Measurements from ENCODE around the gene STAC3. TPM values are rescaled to one million over a fixed set of nuclear protein-coding genes. Genes with fewer than 3 reads are reported as not detected.

STAC3 gene
- total RNA-seq, 1 experiment from 2014 or later: 2.8 TPM

DNA sequence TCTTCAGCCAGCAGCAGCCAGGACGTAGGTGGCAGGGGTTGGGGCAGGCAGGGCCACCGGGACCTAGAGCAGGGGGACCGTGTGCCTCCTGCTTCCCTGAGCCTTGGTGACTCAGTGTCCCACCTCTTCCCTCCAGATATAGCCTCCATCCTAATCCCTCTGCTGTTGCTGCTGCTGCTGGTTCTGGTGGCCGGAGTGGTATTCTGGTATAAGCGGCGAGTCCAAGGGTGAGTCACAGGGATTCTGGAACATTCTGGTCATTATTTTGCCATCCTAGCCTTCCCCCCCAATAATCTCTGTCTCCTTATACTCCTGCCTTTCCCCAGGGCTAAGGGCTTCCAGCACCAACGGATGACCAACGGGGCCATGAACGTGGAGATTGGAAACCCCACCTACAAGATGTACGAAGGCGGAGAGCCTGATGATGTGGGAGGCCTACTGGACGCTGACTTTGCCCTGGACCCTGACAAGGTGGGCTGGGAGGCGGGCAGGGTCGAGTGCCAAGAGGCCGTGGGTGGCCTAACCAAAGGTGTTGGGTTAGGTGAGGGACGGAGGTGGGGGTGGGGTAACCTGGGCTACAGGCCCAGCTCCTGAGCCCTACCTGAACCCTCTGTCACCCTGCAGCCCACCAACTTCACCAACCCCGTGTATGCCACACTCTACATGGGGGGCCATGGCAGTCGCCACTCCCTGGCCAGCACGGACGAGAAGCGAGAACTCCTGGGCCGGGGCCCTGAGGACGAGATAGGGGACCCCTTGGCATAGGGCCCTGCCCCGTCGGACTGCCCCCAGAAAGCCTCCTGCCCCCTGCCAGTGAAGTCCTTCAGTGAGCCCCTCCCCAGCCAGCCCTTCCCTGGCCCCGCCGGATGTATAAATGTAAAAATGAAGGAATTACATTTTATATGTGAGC is 38.9 kb downstream of the STAC3 start:
- no peaks in the 10 kb centered on the region for H3K9me3 Mint-ChIP-seq
- H3K56ac ChIP-seq (ENCODE audit: insufficient read length, low read depth, low read length): no peak overlapping the region
- H2BK120ac ChIP-seq (ENCODE audit: low read depth, low read length, poor library complexity, severe bottlenecking): no peak overlapping the region
- H3T11ph ChIP-seq (ENCODE audit: low read length): no peak overlapping the region
- peaks cover 33% of the 10 kb centered on the region for H3K27me3 Mint-ChIP-seq (ENCODE audit: low read depth)
- no peak overlapping the region for H2BK20ac ChIP-seq (ENCODE audit: low read depth, low read length, poor library complexity, severe bottlenecking)
- no peak overlapping the region for H3K9ac ChIP-seq (ENCODE audit: extremely low read depth, insufficient read length, low read length)
- H3K23me2 ChIP-seq (ENCODE audit: insufficient read length, low read depth, low read length, poor library complexity, severe bottlenecking): peaks cover 3% of the 10 kb centered on the region
- H3K4me1 Mint-ChIP-seq: peaks cover 28% of the 10 kb centered on the region in 2 experiments
- no peak overlapping the region for H3K18ac ChIP-seq (ENCODE audit: insufficient read length, low read depth, low read length)
- no peak overlapping the region for H2BK15ac ChIP-seq (ENCODE audit: low read depth, low read length)
- TF ChIP-seq, protein P1, sequence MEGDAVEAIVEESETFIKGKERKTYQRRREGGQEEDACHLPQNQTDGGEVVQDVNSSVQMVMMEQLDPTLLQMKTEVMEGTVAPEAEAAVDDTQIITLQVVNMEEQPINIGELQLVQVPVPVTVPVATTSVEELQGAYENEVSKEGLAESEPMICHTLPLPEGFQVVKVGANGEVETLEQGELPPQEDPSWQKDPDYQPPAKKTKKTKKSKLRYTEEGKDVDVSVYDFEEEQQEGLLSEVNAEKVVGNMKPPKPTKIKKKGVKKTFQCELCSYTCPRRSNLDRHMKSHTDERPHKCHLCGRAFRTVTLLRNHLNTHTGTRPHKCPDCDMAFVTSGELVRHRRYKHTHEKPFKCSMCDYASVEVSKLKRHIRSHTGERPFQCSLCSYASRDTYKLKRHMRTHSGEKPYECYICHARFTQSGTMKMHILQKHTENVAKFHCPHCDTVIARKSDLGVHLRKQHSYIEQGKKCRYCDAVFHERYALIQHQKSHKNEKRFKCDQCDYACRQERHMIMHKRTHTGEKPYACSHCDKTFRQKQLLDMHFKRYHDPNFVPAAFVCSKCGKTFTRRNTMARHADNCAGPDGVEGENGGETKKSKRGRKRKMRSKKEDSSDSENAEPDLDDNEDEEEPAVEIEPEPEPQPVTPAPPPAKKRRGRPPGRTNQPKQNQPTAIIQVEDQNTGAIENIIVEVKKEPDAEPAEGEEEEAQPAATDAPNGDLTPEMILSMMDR (conservative IDR thresholded peaks at IDR 0.05): no peak; the same call in 2 of the 3 replicates
- no peak overlapping the region for H2AFZ ChIP-seq (ENCODE audit: low read length)
- peaks cover 15% of the 10 kb centered on the region for H3K27me3 ChIP-seq (ENCODE audit: insufficient read depth, low read length)
- H3K79me2 ChIP-seq (ENCODE audit: insufficient read depth, low read length): no peaks in the 10 kb centered on the region
- no peak overlapping the region for H2AK5ac ChIP-seq (ENCODE audit: insufficient read length, low read length)
- H2BK5ac ChIP-seq (ENCODE audit: insufficient read length, low read length): no peak overlapping the region
- H3K14ac ChIP-seq (ENCODE audit: insufficient read depth, low read length): no peak overlapping the region
- no peak overlapping the region for H3K27ac ChIP-seq (ENCODE audit: insufficient read length, low read depth, low read length)
- H3K4me1 ChIP-seq (ENCODE audit: insufficient read depth, low read length): peaks cover 8% of the 10 kb centered on the region
- no peaks in the 10 kb centered on the region for H3K9me3 ChIP-seq (ENCODE audit: control insufficient read depth, low read depth, low read length)
- peaks cover 27 to 46% (median 43%) of the 10 kb centered on the region in 3 experiments for H3K36me3 Mint-ChIP-seq (ENCODE audit: insufficient read depth in 1 of 3, low read depth in 3 of 3)
- no peaks in the 10 kb centered on the region for H3K79me1 ChIP-seq (ENCODE audit: insufficient read depth, low read depth, low read length, poor library complexity, severe bottlenecking)
- no CpG with 5 or more reads among the region's 27 CpGs for WGBS (ENCODE audit: extremely low coverage, insufficient read length, low lambda C conversion rate)
- H4K8ac ChIP-seq (replicated peaks; ENCODE audit: insufficient read length, low read depth, low read length): no peak overlapping the region
- no peak overlapping the region for H3K4me2 ChIP-seq (ENCODE audit: insufficient read depth, insufficient read length, low read length)
- no peaks in the 10 kb centered on the region for H4K20me1 ChIP-seq (ENCODE audit: control insufficient read depth, insufficient read depth, insufficient read length)
- peak overlapping the region in 2 of 3 experiments; percentile 61 to 89; a peak in 1 of 7 replicates for H3K27ac Mint-ChIP-seq
- H4K5ac ChIP-seq (ENCODE audit: insufficient read length, low read depth, low read length): no peak overlapping the region
- no peak overlapping the region for H3K4ac ChIP-seq (ENCODE audit: low read depth, low read length)
- no peak overlapping the region for H2BK12ac ChIP-seq (ENCODE audit: insufficient read length, low read depth, low read length)
- no peak for DNase-seq
- no peak overlapping the region for H4K91ac ChIP-seq (ENCODE audit: insufficient read length, low read depth, low read length)
- H3K23ac ChIP-seq (ENCODE audit: insufficient read length, low read depth, low read length): no peak overlapping the region
- H3K4me3 Mint-ChIP-seq: no peak overlapping the region

Measured in H9 (cell line).